ENCODE measurements around the gene CCNY.

Gene CCNY

DNA sequence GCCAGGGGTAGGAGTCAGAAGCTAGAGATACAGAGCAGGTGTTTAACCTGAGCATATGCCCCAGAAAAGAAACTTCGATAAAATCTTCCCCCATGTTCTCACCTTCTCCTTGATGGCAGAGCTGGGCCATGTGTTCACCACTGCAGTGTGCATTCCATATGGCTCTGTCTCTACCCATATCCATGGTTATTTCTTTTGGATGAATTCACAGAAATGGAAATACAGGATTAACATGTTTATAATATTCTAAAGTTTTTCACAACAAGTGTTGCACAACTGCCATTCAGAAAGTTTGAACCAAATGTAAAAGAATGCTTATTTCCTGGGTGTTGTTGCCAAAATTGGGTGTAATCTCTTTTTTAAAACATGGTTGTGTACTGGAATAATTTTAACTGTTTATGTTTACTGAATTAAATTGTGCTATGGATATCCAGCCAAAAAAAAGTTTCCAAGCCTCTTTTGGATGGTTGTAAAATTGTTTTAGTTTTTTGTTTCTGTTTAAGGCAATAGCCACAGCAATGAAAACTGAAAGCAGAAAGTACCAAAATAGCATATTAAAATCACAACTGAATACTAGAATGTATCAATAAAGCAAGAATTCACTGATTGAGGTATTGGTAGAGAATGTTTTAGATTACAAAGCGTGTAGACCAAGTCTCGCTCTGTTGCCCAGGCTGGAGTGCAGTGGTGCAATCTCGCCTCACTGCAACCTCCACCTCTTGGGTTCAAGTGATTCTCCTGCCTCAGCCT, 19.9 kb upstream of the CCNY start:
- no peaks in the 10 kb centered on the region for H3K27me3 ChIP-seq
- H3K36me3 ChIP-seq: peaks cover 66 to 89% (median 83%) of the 10 kb centered on the region in 11 experiments
- H3K4me1 ChIP-seq: peaks cover 0 to 9% (median 3%) of the 10 kb centered on the region in 10 experiments; a peak in 8 of 20 replicates
- H3K9ac ChIP-seq: no peak overlapping the region
- no peak for TF ChIP-seq Cebpa-rat (IDR thresholded peaks at IDR 0.05)
- H3K4me2 ChIP-seq: no peak overlapping the region
- no peak overlapping the region for H3K4me3 ChIP-seq
- H3K9me3 ChIP-seq (replicated peaks in 1 of 11): peaks cover 30 to 69% (median 42%) of the 10 kb centered on the region in 11 experiments
- peaks cover 0 to 13% (median 0%) of the 10 kb centered on the region in 11 experiments; a peak in 4 of 22 replicates for H4K20me1 ChIP-seq
- no peak overlapping the region for H3K27ac ChIP-seq

DNA sequence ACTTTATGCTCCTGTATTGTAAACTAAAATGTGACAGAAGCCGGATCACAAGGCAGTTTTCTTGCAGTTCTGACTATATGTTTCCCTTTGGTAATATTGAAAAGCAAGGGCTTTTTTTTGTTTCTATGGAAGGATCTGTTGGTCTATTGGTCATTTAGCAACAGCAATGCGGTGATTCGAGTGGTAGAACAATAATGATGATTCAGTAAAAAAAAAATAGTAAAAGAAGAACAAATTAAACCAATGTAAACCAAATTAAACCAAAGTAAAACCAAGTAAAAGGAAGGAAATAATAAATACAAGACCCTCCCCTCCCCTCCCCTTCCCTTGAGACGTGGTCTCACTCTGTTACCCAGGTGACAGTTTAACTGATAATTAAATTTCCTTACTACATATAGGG, 17.8 kb upstream of the CCNY start:
- Histone ChIP-seq H3K4me1 (peaks cover 0 to 9% (median 3%) of the 10 kb centered on the region in 10 experiments; a peak in 8 of 20 replicates), H3K4me3 (no peak overlapping the region), H3K9me3 (replicated peaks in 1 of 11) (peaks cover 38 to 76% (median 53%) of the 10 kb centered on the region in 11 experiments), H3K36me3 (peaks cover 85 to 100% (median 98%) of the 10 kb centered on the region in 11 experiments), H3K9ac (no peak overlapping the region), H3K27me3 (no peaks in the 10 kb centered on the region), H3K27ac (no peak overlapping the region), H4K20me1 (peaks cover 0 to 14% (median 0%) of the 10 kb centered on the region in 11 experiments; a peak in 4 of 22 replicates), H3K4me2 (peak overlapping the region in 4 of 11 experiments; percentile 28 to 52 (median 40); a peak in 7 of 22 replicates)
- no peak for TF ChIP-seq Cebpa-rat (IDR thresholded peaks at IDR 0.05)

DNA sequence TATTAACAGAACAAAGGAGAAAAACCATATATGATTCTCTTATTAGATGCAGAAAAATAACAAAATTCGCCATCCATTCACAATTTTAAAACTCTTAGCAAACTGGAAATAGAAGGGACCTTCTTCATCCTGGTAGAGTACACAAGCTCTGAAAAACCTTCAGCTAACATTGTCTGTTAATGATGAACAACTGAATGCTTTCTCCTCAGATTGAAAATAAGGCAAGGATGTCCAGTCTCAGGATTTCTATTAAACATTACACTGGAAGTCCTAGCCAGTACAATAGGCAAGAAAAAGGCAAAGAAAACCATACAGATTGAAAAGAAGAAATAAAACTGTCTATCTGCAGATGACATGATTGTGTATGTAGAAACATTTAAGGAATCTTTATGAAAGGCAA, 16.0 kb upstream of the CCNY start:
- no peak overlapping the region for H3K4me3 ChIP-seq
- H3K4me1 ChIP-seq: peaks cover 0 to 9% (median 3%) of the 10 kb centered on the region in 10 experiments; a peak in 8 of 20 replicates
- no peak overlapping the region for H3K4me2 ChIP-seq
- no peaks in the 10 kb centered on the region for H3K27me3 ChIP-seq
- no peak for TF ChIP-seq Cebpa-rat (IDR thresholded peaks at IDR 0.05)
- H3K9me3 ChIP-seq (replicated peaks in 1 of 11): peaks cover 22 to 66% (median 42%) of the 10 kb centered on the region in 11 experiments
- peaks cover 81 to 97% (median 88%) of the 10 kb centered on the region in 11 experiments for H3K36me3 ChIP-seq
- no peak overlapping the region for H3K9ac ChIP-seq
- no peak overlapping the region for H3K27ac ChIP-seq
- H4K20me1 ChIP-seq: peaks cover 0 to 14% (median 0%) of the 10 kb centered on the region in 11 experiments; a peak in 5 of 22 replicates

DNA sequence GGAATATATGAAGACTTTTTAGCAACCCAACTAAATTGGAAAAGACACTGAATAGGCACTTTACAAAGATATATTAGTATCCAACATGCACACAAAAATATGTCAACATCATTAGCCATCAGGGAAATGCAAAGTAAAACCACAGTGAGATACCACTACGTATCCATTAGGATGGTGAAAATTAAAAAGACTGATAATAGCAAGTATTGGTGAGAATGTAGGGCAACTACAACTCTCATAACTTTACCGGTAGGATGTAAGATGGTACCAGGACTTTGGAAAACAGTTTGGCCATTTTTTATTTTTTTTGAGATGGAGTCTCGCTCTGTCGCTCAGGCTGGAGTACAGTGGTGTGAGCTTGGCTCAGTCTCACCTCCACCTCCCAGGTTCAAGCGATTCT, 13.7 kb upstream of the CCNY start:
- no peak for TF ChIP-seq Cebpa-rat (IDR thresholded peaks at IDR 0.05)
- Histone ChIP-seq H3K9ac (no peak overlapping the region), H4K20me1 (peaks cover 0 to 32% (median 8%) of the 10 kb centered on the region in 11 experiments; a peak in 11 of 22 replicates)

DNA sequence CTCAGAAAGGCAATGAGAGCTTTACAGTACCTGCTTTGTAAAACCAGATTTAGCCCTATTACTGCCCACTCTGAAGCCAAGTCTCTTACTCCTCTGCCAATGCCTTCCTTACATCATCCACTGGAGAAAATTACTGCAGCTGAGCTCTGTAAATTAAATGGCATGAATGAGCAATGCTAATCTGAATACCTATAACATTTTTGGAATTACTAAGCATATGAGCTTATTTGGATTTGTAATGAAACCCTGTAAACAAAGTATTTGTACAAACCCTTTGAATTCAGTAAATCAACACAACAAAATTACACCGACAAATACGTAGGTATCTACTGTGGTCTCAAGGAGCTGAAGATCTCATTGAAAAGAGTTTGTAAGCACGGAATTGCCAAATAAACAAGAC, 12.1 kb upstream of the CCNY start:
- Histone ChIP-seq H3K4me1 (peaks cover 0 to 12% (median under 1%) of the 10 kb centered on the region in 10 experiments; a peak in 8 of 20 replicates), H3K36me3 (peaks cover 48 to 72% (median 68%) of the 10 kb centered on the region in 11 experiments), H3K4me3 (no peak overlapping the region), H3K27me3 (no peaks in the 10 kb centered on the region), H3K9ac (no peak overlapping the region), H3K27ac (no peak overlapping the region), H3K9me3 (replicated peaks in 1 of 11) (peaks cover 14 to 38% (median 24%) of the 10 kb centered on the region in 11 experiments), H4K20me1 (peaks cover 0 to 47% (median 18%) of the 10 kb centered on the region in 11 experiments; a peak in 16 of 22 replicates), H3K4me2 (no peak overlapping the region)
- no peak for TF ChIP-seq Cebpa-rat (IDR thresholded peaks at IDR 0.05)

More for the DNA sequence above, 13.7 kb upstream of the CCNY start:
- H3K4me3 ChIP-seq: no peak overlapping the region
- H3K4me2 ChIP-seq: no peak overlapping the region
- H3K27me3 ChIP-seq: no peaks in the 10 kb centered on the region
- no peak overlapping the region for H3K27ac ChIP-seq
- peaks cover 0 to 9% (median 4%) of the 10 kb centered on the region in 10 experiments; a peak in 8 of 20 replicates for H3K4me1 ChIP-seq
- H3K9me3 ChIP-seq (replicated peaks in 1 of 11): peaks cover 14 to 44% (median 25%) of the 10 kb centered on the region in 11 experiments
- H3K36me3 ChIP-seq: peaks cover 64 to 87% (median 80%) of the 10 kb centered on the region in 11 experiments

DNA sequence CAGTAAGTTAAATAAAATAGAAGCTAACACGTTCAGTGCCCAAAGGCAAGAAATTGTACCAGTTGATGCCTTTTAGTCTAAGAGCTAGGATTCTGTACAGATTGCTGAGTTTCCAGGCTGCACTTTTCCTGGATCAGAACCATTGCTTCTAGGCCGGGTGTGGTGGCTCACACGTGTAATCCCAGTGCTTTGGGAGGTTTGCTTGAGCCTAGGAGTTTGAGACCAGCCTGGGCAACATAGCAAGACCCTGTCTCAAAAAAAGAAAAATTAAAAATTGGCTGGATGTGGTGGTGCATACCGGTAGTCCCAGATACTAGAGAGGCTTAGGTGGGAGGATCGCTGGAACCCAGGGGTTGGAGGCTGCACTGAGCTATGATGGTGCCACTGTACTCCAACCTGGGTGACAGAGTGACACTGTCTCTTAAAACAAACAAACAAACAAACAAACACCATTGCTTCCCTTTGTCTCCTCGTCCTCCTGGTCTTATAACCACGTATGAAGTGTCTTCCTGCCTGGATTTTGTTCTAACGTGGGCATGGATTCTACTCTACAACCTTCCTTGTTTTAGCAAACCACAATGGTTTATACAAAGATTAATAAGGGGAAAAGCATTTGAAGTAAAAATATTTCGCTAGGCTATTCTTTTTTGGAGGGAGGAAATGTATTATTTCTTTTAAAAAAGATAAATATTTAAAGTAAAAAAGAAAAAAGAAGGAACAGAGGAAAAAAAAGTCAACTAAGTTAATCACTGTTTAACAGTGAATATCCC, 9.7 kb upstream of the CCNY start:
- TF ChIP-seq Cebpa-rat (IDR thresholded peaks at IDR 0.05): no peak
- no peak overlapping the region for H3K4me2 ChIP-seq
- peaks cover 30 to 63% (median 46%) of the 10 kb centered on the region in 11 experiments for H3K36me3 ChIP-seq
- no peak overlapping the region for H3K9ac ChIP-seq
- peaks cover 17 to 58% (median 42%) of the 10 kb centered on the region in 11 experiments; a peak in 19 of 22 replicates for H4K20me1 ChIP-seq
- peaks cover 0 to 12% (median 0%) of the 10 kb centered on the region in 10 experiments; a peak in 5 of 20 replicates for H3K4me1 ChIP-seq
- H3K27ac ChIP-seq: no peak overlapping the region
- H3K27me3 ChIP-seq: no peaks in the 10 kb centered on the region
- H3K4me3 ChIP-seq: no peak overlapping the region
- H3K9me3 ChIP-seq (replicated peaks in 1 of 11): peaks cover 14 to 31% (median 24%) of the 10 kb centered on the region in 11 experiments

DNA sequence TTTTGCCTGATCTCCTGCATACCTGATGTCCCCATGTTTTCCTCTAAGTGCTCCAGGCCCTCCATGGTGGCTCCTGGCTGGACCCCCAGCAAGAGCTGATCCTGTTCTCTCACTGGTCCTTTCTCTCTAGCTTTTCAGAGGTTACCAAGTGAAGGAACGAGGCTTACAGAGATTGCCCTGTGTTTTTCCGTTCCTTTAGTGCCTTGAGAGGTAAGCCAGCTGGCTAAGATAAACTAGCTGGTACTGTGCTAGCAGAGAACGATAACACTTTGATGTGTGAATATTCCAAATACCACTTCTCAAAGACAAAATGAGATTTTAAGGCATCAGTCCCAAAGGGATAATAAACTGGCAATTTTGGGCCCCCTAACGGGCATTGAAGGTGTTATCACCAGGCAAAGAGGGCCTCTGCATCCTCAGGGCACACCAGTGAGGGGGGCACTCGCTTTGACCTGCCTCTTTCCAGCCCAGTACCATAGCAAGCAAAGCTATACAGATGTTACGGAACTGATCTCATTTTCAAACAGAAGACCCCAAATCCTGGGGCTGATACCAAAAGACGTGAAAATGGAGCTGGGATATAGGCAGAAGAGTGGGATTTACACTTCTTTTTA, 8.4 kb upstream of the CCNY start:
- H4K20me1 ChIP-seq: peaks cover 17 to 70% (median 53%) of the 10 kb centered on the region in 11 experiments; a peak in 19 of 22 replicates

DNA sequence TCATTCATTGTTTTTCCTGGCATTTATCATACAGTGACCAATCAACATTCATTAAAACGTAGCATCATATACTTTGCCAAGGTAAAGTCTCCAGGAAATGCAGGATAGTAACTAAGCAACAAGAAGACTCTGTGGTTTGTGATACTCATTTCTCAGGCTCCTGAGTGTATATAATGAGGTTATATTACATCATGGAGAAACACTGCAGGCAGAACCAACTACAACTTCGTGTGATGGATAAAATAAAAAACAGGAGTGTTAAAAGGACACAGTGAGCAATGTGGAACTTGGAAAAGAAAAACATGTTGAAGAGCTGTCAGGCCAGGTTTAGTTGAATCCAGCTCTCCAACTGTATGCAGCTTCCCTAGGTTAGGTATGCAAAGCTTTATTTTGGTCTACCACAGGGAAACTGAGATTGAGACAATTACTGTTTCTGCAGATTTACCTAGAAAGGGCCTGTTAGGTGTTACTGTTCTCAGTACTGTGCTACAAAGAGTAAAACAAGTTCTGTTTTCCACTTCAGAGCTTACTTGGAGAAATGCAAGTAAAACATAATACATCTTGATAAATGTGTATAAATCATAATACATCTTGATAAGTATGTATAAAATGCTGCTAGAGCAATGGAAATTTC, 7.8 kb upstream of the CCNY start:
- Histone ChIP-seq H3K4me3 (no peak overlapping the region), H3K9me3 (replicated peaks in 1 of 11) (peaks cover 2 to 14% (median 7%) of the 10 kb centered on the region in 11 experiments; a peak in 20 of 22 replicates), H3K36me3 (peaks cover 15 to 58% (median 39%) of the 10 kb centered on the region in 11 experiments), H3K4me1 (peaks cover 0 to 26% (median 12%) of the 10 kb centered on the region in 10 experiments; a peak in 13 of 20 replicates), H3K9ac (no peak overlapping the region), H3K27ac (no peak overlapping the region), H3K27me3 (no peaks in the 10 kb centered on the region), H4K20me1 (peaks cover 22 to 77% (median 60%) of the 10 kb centered on the region in 11 experiments; a peak in 19 of 22 replicates), H3K4me2 (no peak overlapping the region)
- TF ChIP-seq Cebpa-rat (IDR thresholded peaks at IDR 0.05): no peak

More for the DNA sequence above, 8.4 kb upstream of the CCNY start:
- Histone ChIP-seq H3K27me3 (no peaks in the 10 kb centered on the region), H3K4me1 (peaks cover 0 to 20% (median 10%) of the 10 kb centered on the region in 10 experiments; a peak in 11 of 20 replicates), H3K36me3 (peaks cover 21 to 58% (median 40%) of the 10 kb centered on the region in 11 experiments), H3K4me3 (no peak overlapping the region), H3K9me3 (replicated peaks in 1 of 11) (peaks cover 9 to 21% (median 13%) of the 10 kb centered on the region in 11 experiments), H3K27ac (no peak overlapping the region), H3K4me2 (no peak overlapping the region), H3K9ac (no peak overlapping the region)
- TF ChIP-seq Cebpa-rat (IDR thresholded peaks at IDR 0.05): no peak

Data from BLaER1 treated with 17β-estradiol and CSF1 and Interleukin-3, amounts not matched to agents 10 nM and 100 nM (cell line).